ENCODE measurements around the gene PTPRN2.
"Not testable (repeated sequence)": the region's sequence is repeated elsewhere in the genome, so short reads cannot be mapped to it uniquely, and the experiment has no call there.

PTPRN2 gene

GRCh38 chr7:157916946-157917640, 670.5 kb downstream of the PTPRN2 start:
- TF ChIP-seq, protein P1, sequence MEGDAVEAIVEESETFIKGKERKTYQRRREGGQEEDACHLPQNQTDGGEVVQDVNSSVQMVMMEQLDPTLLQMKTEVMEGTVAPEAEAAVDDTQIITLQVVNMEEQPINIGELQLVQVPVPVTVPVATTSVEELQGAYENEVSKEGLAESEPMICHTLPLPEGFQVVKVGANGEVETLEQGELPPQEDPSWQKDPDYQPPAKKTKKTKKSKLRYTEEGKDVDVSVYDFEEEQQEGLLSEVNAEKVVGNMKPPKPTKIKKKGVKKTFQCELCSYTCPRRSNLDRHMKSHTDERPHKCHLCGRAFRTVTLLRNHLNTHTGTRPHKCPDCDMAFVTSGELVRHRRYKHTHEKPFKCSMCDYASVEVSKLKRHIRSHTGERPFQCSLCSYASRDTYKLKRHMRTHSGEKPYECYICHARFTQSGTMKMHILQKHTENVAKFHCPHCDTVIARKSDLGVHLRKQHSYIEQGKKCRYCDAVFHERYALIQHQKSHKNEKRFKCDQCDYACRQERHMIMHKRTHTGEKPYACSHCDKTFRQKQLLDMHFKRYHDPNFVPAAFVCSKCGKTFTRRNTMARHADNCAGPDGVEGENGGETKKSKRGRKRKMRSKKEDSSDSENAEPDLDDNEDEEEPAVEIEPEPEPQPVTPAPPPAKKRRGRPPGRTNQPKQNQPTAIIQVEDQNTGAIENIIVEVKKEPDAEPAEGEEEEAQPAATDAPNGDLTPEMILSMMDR (IDR thresholded peaks at IDR 0.05; ENCODE audit: low read depth, low read length): no peak
- H3K4me3 ChIP-seq (ENCODE audit: low read depth, low read length): no peak overlapping the region

DNA sequence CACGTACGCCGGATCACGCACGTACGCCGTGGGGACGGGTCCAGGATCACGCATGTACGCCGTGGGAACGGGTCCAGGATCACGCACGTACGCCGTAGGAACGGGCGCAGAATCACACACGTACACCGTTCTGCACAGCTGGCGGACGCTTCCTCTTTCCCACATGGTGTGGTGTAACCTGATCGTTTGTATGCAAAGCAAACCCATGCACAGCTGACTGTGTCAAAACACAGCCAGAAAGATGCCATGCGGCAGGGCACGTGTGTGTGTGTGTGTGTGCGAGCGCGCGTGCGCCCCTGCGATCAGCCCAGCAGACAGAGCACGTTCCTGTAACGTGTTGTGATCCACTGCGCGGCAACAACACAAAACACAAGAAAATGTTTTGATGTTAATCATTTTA, 677.2 kb downstream of the PTPRN2 start:
- TF ChIP-seq, protein P1 (IDR thresholded peaks at IDR 0.05; ENCODE audit: low read depth, low read length): no peak

GRCh38 chr7:157910045-157910444, 677.6 kb downstream of the PTPRN2 start:
- not testable (repeated sequence) for H3K4me3 ChIP-seq (ENCODE audit: low read depth, low read length)

More for the DNA sequence above, 677.2 kb downstream of the PTPRN2 start:
- H3K4me3 ChIP-seq (ENCODE audit: low read depth, low read length): no peak overlapping the region

- TF ChIP-seq, protein P1 (IDR thresholded peaks at IDR 0.05; ENCODE audit: low read depth, low read length): no peak
- H3K4me3 ChIP-seq (ENCODE audit: low read depth, low read length): no peak overlapping the region
Observed at GRCh38 chr7:157909370-157909769, 678.3 kb downstream of the PTPRN2 start.

GRCh38 chr7:157908006-157908782, 679.4 kb downstream of the PTPRN2 start:
- H3K4me3 ChIP-seq (ENCODE audit: low read depth, low read length): no peak overlapping the region
- TF ChIP-seq, protein P1 (IDR thresholded peaks at IDR 0.05; ENCODE audit: low read depth, low read length): no peak

DNA sequence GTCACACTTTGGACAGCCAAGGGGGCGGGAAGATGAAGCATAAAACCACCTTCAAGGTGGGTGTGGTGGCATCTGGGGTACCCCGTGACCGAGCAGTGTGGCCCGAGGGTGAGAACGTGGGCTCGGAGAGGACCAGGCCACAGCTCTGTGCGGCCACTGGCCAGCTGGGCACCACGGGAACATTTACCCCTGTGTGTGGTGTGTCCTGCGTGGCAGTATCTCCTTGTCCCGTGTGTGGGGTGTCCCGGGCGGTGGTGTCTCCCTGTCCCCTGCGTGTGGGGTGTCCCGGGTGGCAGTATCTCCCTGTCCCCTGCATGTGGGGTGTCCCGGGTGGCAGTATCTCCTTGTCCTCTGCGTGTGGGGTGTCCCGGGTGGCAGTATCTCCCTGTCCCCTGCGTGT, 680.5 kb downstream of the PTPRN2 start:
- H3K4me3 ChIP-seq (ENCODE audit: low read depth, low read length): no peak overlapping the region
- TF ChIP-seq, protein P1 (IDR thresholded peaks at IDR 0.05; ENCODE audit: low read depth, low read length): no peak

DNA sequence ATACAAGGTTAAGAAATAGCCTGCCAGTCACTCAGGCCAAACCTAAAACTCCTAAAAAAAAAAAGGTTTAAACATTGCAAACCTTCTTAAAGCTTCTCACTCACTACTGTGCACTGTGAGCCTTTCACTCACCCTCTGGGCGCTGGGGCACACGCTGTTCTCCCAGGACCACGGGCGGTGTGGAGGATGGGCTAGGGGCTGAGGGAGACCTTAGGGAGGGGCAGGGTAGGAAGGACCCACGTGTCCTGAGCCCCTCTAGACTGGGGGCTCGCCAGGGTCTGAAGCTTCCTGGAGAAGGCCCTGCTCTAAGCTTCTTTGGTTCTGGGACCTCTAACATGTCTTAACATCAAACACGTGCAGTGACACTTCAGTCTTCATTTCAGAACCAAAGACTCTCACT, 681.0 kb downstream of the PTPRN2 start:
- TF ChIP-seq, protein P1 (IDR thresholded peaks at IDR 0.05; ENCODE audit: low read depth, low read length): no peak
- H3K4me3 ChIP-seq (ENCODE audit: low read depth, low read length): no peak overlapping the region

All from WI38 (cell line).